H1 (cell line): ENCODE measurements around the gene DNTT. TPM values are rescaled to one million over a fixed set of nuclear protein-coding genes. Genes with fewer than 3 reads are reported as not detected.

Source experiments
- CTCF ChIA-PET: fragments of 300-600 bp; sonication (Branson Sonifier 250); formaldehyde crosslinking; loops from one replicate; lab custom pipeline; 2021; ENCODE audit not compliant: partially characterized antibody; lab: Charles Lee
- POLR2A ChIA-PET: fragments of 300-600 bp; sonication (Branson Sonifier 250); formaldehyde crosslinking; loops from one replicate; lab custom pipeline; 2021; ENCODE audit warnings: inconsistent platforms; ENCODE audit not compliant: partially characterized antibody; lab: Charles Lee
- DNase-seq, 2 experiments: peaks; one replicate each; pipeline versions ENCODE4 v3.0.0 to v3.0.0-alpha.2; 2010 to 2022; ENCODE audit warnings: low spot score in 2 of 2, low read depth in 1 of 2, mixed read lengths in 1 of 2
- FAIRE-seq: peaks from 2 replicates; lab custom pipeline; 2011; peaks lifted over from hg19 to GRCh38; lab: Jason Lieb, UNC
- H2AFZ ChIP-seq: 2 replicates; pipeline ENCODE4 v1.8.1; 2012; ENCODE audit warnings: low read length, inconsistent platforms
- H2AK5ac ChIP-seq: 2 replicates; pipeline ENCODE4 v1.6.1; 2013; ENCODE audit warnings: low read depth, low read length
- H2BK120ac ChIP-seq: replicated peaks from 2 replicates; pipeline ENCODE3; 2013; ENCODE audit warnings: low read depth, low read length, inconsistent platforms
- H2BK12ac ChIP-seq: 2 replicates; pipeline ENCODE4 v1.6.1; 2013; ENCODE audit warnings: low read depth, low read length
- H2BK15ac ChIP-seq: 2 replicates; pipeline ENCODE4 v1.6.1; 2013; ENCODE audit warnings: low read length
- H2BK20ac ChIP-seq: 2 replicates; pipeline ENCODE4 v1.6.1; 2013; ENCODE audit warnings: low read length
- H2BK5ac ChIP-seq: 2 replicates; pipeline ENCODE4 v1.6.1; 2013; ENCODE audit warnings: low read depth, low read length
- H3K14ac ChIP-seq: 2 replicates; pipeline ENCODE4 v1.6.1; 2013; ENCODE audit warnings: inconsistent platforms; ENCODE audit not compliant: insufficient read length
- H3K18ac ChIP-seq: 2 replicates; pipeline ENCODE4 v1.6.1; 2013; ENCODE audit warnings: low read length; ENCODE audit errors: extremely low read depth
- H3K23ac ChIP-seq: 2 replicates; pipeline ENCODE4 v1.6.1; 2013; ENCODE audit warnings: inconsistent platforms; ENCODE audit not compliant: insufficient read length
- H3K23me2 ChIP-seq: 2 replicates; pipeline ENCODE4 v1.6.1; 2013; ENCODE audit warnings: low read depth, low read length
- H3K27ac ChIP-seq: 2 replicates; pipeline ENCODE4 v1.6.1; 2011; ENCODE audit warnings: low read depth, low read length, inconsistent platforms
- H3K27me3 ChIP-seq, 4 experiments: replicated peaks in 1 of 4; 1 replicate in 1 of 4; 2 replicates in 3 of 4; pipeline versions ENCODE4 v1.6.1 to v1.8.1; 2011 to 2013; ENCODE audit warnings: low read length in 3 of 4, mild to moderate bottlenecking in 3 of 4, inconsistent platforms in 2 of 4, mixed read lengths in 2 of 4, moderate library complexity in 1 of 4; ENCODE audit not compliant: control insufficient read depth in 3 of 4, insufficient read depth in 3 of 4; ENCODE audit errors: extremely low read depth in 1 of 4
- H3K36me3 ChIP-seq, 4 experiments: 2 replicates each; pipeline versions ENCODE4 v1.6.1 to v1.8.1; 2011 to 2013; ENCODE audit warnings: mild to moderate bottlenecking in 4 of 4, low read length in 3 of 4, moderate library complexity in 2 of 4, control low read depth in 1 of 4, inconsistent platforms in 1 of 4; ENCODE audit not compliant: insufficient read depth in 4 of 4, control insufficient read depth in 2 of 4
- H3K4ac ChIP-seq: replicated peaks from 2 replicates; pipeline ENCODE3; 2013; ENCODE audit warnings: low read length, low read depth, mixed read lengths, inconsistent platforms; ENCODE audit not compliant: insufficient read length
- H3K4me1 ChIP-seq, 4 experiments: replicated peaks in 1 of 4; 1 replicate in 1 of 4; 2 replicates in 3 of 4; pipeline versions ENCODE4 v1.6.1 to v1.8.1; 2011 to 2013; ENCODE audit warnings: low read length in 3 of 4, inconsistent platforms in 2 of 4, mixed read lengths in 1 of 4; ENCODE audit not compliant: insufficient read depth in 4 of 4, control insufficient read depth in 3 of 4
- H3K4me2 ChIP-seq, 2 experiments: 2 replicates each; pipeline versions ENCODE4 v1.6.1 to v1.8.1; 2011 to 2013; ENCODE audit warnings: low read depth in 2 of 2, low read length in 2 of 2, control low read depth in 1 of 2, inconsistent platforms in 1 of 2, mild to moderate bottlenecking in 1 of 2; ENCODE audit not compliant: insufficient read depth in 1 of 2
- H3K4me3 ChIP-seq, 4 experiments: fragments of 200-600, 300-600 bp in 1 of 4; sonication (generic), shearing (Covaris generic), sonication (Bioruptor Twin) in 1 of 4; 2 replicates each; pipeline versions ENCODE4 v1.5.1 to v1.8.1; 2011 to 2016; ENCODE audit warnings: low read length in 4 of 4, low read depth in 3 of 4, control low read depth in 2 of 4, inconsistent platforms in 2 of 4, mild to moderate bottlenecking in 2 of 4, mixed read lengths in 1 of 4, moderate library complexity in 1 of 4; ENCODE audit not compliant: insufficient read depth in 2 of 4; ENCODE audit errors: extremely low read depth in 1 of 4
- H3K56ac ChIP-seq: replicated peaks from 2 replicates; pipeline ENCODE3; 2013; ENCODE audit warnings: low read depth, mild to moderate bottlenecking, mixed read lengths, low read length, inconsistent platforms; ENCODE audit not compliant: insufficient read length
- H3K79me1 ChIP-seq: 2 replicates; pipeline ENCODE4 v1.6.1; 2013; ENCODE audit warnings: low read depth, low read length, control low read depth
- H3K79me2 ChIP-seq, 2 experiments: 2 replicates each; pipeline versions ENCODE4 v1.6.1 to v1.8.1; 2012 to 2013; ENCODE audit warnings: low read length in 2 of 2, mild to moderate bottlenecking in 2 of 2, inconsistent platforms in 1 of 2; ENCODE audit not compliant: insufficient read depth in 2 of 2, control insufficient read depth in 1 of 2
- H3K9ac ChIP-seq, 4 experiments: replicated peaks in 1 of 4; 1 replicate in 1 of 4; 2 replicates in 3 of 4; pipeline versions ENCODE4 v1.6.1 to v1.8.1; 2011 to 2013; ENCODE audit warnings: low read depth in 3 of 4, low read length in 3 of 4, control low read depth in 2 of 4, mild to moderate bottlenecking in 2 of 4, moderate library complexity in 2 of 4, inconsistent platforms in 1 of 4; ENCODE audit errors: extremely low read depth in 1 of 4
- H3K9me3 ChIP-seq, 2 experiments: 2 replicates each; pipeline versions ENCODE4 v1.6.1 to v1.8.1; 2012 to 2013; ENCODE audit warnings: mild to moderate bottlenecking in 2 of 2, moderate library complexity in 2 of 2, control low read depth in 1 of 2, inconsistent platforms in 1 of 2, low read depth in 1 of 2, low read length in 1 of 2, mixed read lengths in 1 of 2; ENCODE audit not compliant: insufficient read depth in 2 of 2
- H4K20me1 ChIP-seq, 2 experiments: replicated peaks in 1 of 2; 2 replicates each; pipeline versions ENCODE3 to v1.8.1; 2011 to 2013; ENCODE audit warnings: inconsistent platforms in 2 of 2, low read length in 2 of 2, mild to moderate bottlenecking in 1 of 2; ENCODE audit not compliant: insufficient read depth in 2 of 2, control insufficient read depth in 1 of 2
- H4K5ac ChIP-seq: 2 replicates; pipeline ENCODE4 v1.6.1; 2013; ENCODE audit warnings: low read length, low read depth, mixed read lengths, inconsistent platforms; ENCODE audit not compliant: insufficient read length
- H4K8ac ChIP-seq: 2 replicates; pipeline ENCODE4 v1.8.0; 2013; ENCODE audit warnings: mild to moderate bottlenecking, moderate library complexity, low read length, inconsistent platforms; ENCODE audit not compliant: insufficient read depth; ENCODE audit errors: extremely low read depth
- H4K91ac ChIP-seq: replicated peaks from 2 replicates; pipeline ENCODE3; 2013; ENCODE audit warnings: low read length, mixed read lengths, inconsistent platforms; ENCODE audit not compliant: insufficient read length
- CEBPB ChIP-seq: IDR thresholded peaks from 2 replicates; pipeline ENCODE4 v1.6.1; 2012; ENCODE audit warnings: low read depth, low read length
- JUN ChIP-seq: IDR thresholded peaks from 2 replicates; pipeline ENCODE4 v1.6.1; 2011; ENCODE audit warnings: low read depth, mild to moderate bottlenecking, improper control_type of control experiment, low read length
- WGBS, 2 experiments: shearing (Covaris generic) in 1 of 2; methylation state at CpG; one replicate each; pipeline versions ENCODE4 v1.1.6 to v1.1.7; 2013 to 2015; ENCODE audit warnings: low lambda C conversion rate in 2 of 2, mixed read lengths in 2 of 2, inconsistent platforms in 1 of 2, low coverage in 1 of 2, missing lambda C conversion rate in 1 of 2; ENCODE audit not compliant: insufficient replicate concordance in 2 of 2, insufficient coverage in 1 of 2, insufficient read length in 1 of 2; ENCODE audit errors: extremely low coverage in 1 of 2, missing lambda C conversion rate in 1 of 2; 5-methylcytosine and 5-hydroxymethylcytosine counted together
- polyA plus RNA-seq, 7 experiments: library from polyadenylated mRNA; depleted of rRNA in 3 of 7; stranded (reverse) in 5 of 7; unstranded in 2 of 7; fragments of >200 nt in 5 of 7; fragments of 200-250 nt in 2 of 7; gene quantifications; 1 replicate in 5 of 7; 2 replicates in 1 of 7; 4 replicates in 1 of 7; pipeline versions ENCODE4 v1.2.1 to v1.2.3, GENCODE V29; 2011 to 2013; ENCODE audit warnings: missing spikeins in 2 of 7, mixed read lengths in 2 of 7
- total RNA-seq: library from RNA; stranded (reverse); fragmentation: NEBNext Ultra II Directional; extraction: Animal tissue kit (Norgen Biotek cat#: 25700); gene quantifications from 2 replicates; pipeline ENCODE4 v1.2.1, GENCODE V29; 2021
- TF ChIP-seq, protein P1 (sequence below): IDR thresholded peaks from 2 replicates; pipeline ENCODE4 v1.6.1; 2011; ENCODE audit warnings: low read depth, mild to moderate bottlenecking, low read length; ENCODE audit not compliant: insufficient read depth

Gene DNTT
- total and polyA plus RNA-seq, 2 of the 8 experiments (the other 6 are each of a cell fraction or from before 2014, with no cell fraction given), result not detected

DNA sequence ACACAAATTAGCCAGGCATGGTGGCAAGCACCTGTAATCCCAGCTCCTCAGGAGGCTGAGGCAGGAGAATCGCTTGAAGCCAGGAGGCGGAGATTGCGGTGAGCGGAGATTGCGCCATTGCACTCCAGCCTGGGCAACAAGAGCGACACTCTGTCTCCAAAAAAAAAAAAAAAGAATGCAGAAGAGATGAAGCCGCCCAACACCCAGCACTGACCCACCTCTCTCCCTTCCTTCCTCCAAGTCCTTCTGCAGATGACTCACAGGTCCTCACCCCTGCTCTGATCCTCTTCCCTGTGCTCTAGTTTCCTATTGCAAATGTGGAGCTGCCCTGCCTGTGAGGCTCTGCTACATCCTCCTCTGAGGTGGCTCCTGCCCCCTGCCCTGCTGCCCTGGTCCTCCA lies 76.6 kb downstream of the DNTT start:
- WGBS, 2 experiments, result no CpG with 5 or more reads among the region's 7 CpGs
- no peak for FAIRE-seq

More for the DNA sequence above, 76.6 kb downstream of the DNTT start:
- H3K4me3 ChIP-seq, result no peak overlapping the region
- no peak overlapping the region for H4K8ac ChIP-seq
- H2BK20ac ChIP-seq, result no peak overlapping the region
- no peak overlapping the region for H3K18ac ChIP-seq
- no peak overlapping the region for H3K4me2 ChIP-seq
- TF ChIP-seq CEBPB (no peak), JUN (no peak)
- TF ChIP-seq, protein P1, sequence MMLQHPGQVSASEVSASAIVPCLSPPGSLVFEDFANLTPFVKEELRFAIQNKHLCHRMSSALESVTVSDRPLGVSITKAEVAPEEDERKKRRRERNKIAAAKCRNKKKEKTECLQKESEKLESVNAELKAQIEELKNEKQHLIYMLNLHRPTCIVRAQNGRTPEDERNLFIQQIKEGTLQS, result no peak
- no peak overlapping the region for H3K14ac ChIP-seq
- no peak overlapping the region for H3K56ac ChIP-seq
- no peak overlapping the region for H4K5ac ChIP-seq
- no peak overlapping the region for H2BK5ac ChIP-seq
- H2AK5ac ChIP-seq, result no peak overlapping the region
- no peak overlapping the region for H3K23ac ChIP-seq
- H3K9ac ChIP-seq, result no peak overlapping the region
- H3K27me3 ChIP-seq, result no peaks in the 10 kb centered on the region
- no peak overlapping the region for H4K91ac ChIP-seq
- no peaks in the 10 kb centered on the region for H4K20me1 ChIP-seq
- ChIA-PET CTCF (interaction anchor here (0.8 to 12.6 kb wide), 4 partner anchors 7 to 130 kb away, joined by 3 to 187 read pairs (median 120); partner anchors contain the start of gene TLL2), POLR2A (interaction anchor here (0.6 kb wide), 1 partner anchor 201 kb away, joined by 5 read pairs; no protein-coding TSS in a partner anchor)
- H3K9me3 ChIP-seq, result no peaks in the 10 kb centered on the region
- H3K27ac ChIP-seq, result no peak overlapping the region
- H3K4ac ChIP-seq, result no peak overlapping the region
- no peaks in the 10 kb centered on the region for H3K79me1 ChIP-seq
- H2BK12ac ChIP-seq, result no peak overlapping the region
- peaks cover 0 to 5% (median 0%) of the 10 kb centered on the region in 4 experiments; a peak in 2 of 7 replicates for H3K4me1 ChIP-seq
- H3K23me2 ChIP-seq, result no peaks in the 10 kb centered on the region
- no peak overlapping the region for H2BK120ac ChIP-seq
- DNase-seq, result no peak
- no peak overlapping the region for H2AFZ ChIP-seq
- H3K79me2 ChIP-seq, result no peaks in the 10 kb centered on the region
- no peaks in the 10 kb centered on the region for H3K36me3 ChIP-seq
- no peak overlapping the region for H2BK15ac ChIP-seq
